Neural cell (in vitro differentiated cells): ENCODE results near the gene CHST8.

Source experiments
- EP300 ChIP-seq: fragments of 450-650 bp; conservative IDR thresholded peaks from 2 replicates; pipeline ENCODE4 v1.6.1; 2014; ENCODE audit warnings: antibody characterized with exemption, mild to moderate bottlenecking, moderate library complexity; ENCODE audit not compliant: poor library complexity, severe bottlenecking
- SMC3 ChIP-seq: fragments of 450-650 bp; conservative IDR thresholded peaks from 2 replicates; pipeline ENCODE4 v1.6.1; 2014; ENCODE audit warnings: antibody characterized with exemption, mild to moderate bottlenecking, moderate library complexity; ENCODE audit not compliant: poor library complexity
- TAF1 ChIP-seq: IDR thresholded peaks from 2 replicates; pipeline ENCODE4 v1.6.1; 2012; ENCODE audit warnings: low read depth
- TF ChIP-seq, protein P1 (sequence below): fragments of 450-650 bp; IDR thresholded peaks from 2 replicates; pipeline ENCODE4 v1.5.1; 2014; ENCODE audit warnings: antibody characterized with exemption, mild to moderate bottlenecking, moderate library complexity; ENCODE audit not compliant: poor library complexity, severe bottlenecking

DNA sequence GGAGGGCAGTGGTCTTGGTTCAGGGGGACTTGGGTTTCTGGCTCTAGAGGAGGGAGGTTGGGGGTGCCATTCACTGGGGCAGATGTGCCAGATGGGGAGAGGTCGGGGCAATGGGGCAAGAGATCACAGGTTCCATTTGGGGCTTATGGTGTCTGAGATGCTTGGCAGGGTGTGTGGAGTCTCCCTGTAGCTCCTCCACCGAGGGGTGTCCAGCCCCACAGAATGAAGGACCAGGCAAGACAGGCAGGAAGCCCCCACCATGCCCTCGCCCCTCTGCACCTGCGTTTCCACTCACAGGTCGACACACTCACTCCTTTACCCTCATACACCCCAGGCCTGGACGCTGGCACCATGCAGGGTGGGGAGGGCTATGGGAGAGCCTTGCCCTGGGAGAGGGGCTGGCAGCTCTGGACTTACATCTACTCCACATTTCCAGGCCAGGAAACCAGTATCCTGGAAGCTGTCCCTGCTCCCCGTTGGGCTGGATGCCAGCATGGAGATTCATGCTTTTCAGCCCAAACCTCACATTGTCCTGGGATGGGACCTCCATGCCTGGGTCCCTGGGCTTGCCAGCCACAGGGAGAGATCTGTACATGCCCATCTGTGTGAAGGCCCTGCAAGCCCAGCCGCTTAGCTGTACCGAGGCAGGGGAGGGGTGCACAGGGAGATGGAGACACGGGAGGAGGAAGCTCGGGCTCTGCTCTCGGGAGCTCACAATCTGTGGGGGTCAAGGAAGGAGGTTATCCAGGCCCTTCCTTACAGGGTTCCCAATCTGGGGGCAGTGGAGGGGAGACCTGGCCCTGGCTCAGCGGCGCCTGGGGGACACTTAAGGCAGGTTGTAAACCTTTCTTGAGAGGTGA, 77.1 kb downstream of the CHST8 start:
- TF ChIP-seq, protein P1, sequence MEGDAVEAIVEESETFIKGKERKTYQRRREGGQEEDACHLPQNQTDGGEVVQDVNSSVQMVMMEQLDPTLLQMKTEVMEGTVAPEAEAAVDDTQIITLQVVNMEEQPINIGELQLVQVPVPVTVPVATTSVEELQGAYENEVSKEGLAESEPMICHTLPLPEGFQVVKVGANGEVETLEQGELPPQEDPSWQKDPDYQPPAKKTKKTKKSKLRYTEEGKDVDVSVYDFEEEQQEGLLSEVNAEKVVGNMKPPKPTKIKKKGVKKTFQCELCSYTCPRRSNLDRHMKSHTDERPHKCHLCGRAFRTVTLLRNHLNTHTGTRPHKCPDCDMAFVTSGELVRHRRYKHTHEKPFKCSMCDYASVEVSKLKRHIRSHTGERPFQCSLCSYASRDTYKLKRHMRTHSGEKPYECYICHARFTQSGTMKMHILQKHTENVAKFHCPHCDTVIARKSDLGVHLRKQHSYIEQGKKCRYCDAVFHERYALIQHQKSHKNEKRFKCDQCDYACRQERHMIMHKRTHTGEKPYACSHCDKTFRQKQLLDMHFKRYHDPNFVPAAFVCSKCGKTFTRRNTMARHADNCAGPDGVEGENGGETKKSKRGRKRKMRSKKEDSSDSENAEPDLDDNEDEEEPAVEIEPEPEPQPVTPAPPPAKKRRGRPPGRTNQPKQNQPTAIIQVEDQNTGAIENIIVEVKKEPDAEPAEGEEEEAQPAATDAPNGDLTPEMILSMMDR: no peak
- no peak for TF ChIP-seq TAF1
- TF ChIP-seq SMC3: no peak
- no peak for TF ChIP-seq EP300
